Thoracic aorta (tissue), 2 donors: ENCODE results near the gene AP4S1. TPM values are rescaled to one million over a fixed set of nuclear protein-coding genes. Genes with fewer than 3 reads are reported as not detected.
A peak's percentile ranks its signal among the peaks of the same experiment; 100 is the strongest.

ENCODE experiments used
- ATAC-seq: fragments of 150-250 bp; one replicate; pipeline ENCODE4 v1.8.0; 2017; ENCODE audit warnings: low read depth; ENCODE audit not compliant: insufficient number of reproducible peaks, low FRiP score
- DNase-seq: peaks from one replicate; pipeline ENCODE4 v3.0.0-alpha.2; 2020; ENCODE audit warnings: low spot score
- H3K27ac ChIP-seq, 2 donors: fragments of 200-600 bp; sonication (generic); 1 replicate in 1 of 2; 2 replicates in 1 of 2; pipeline ENCODE4 v1.5.1; 2016; ENCODE audit warnings: mild to moderate bottlenecking in 2 of 2, moderate library complexity in 2 of 2
- H3K27me3 ChIP-seq: fragments of 200-600 bp; sonication (generic); replicated peaks from 2 replicates; pipeline ENCODE4 v1.6.0; 2016; ENCODE audit warnings: mild to moderate bottlenecking; ENCODE audit not compliant: insufficient read depth
- H3K36me3 ChIP-seq: fragments of 200-600 bp; sonication (generic); one replicate; pipeline ENCODE4 v1.5.1; 2016
- H3K4me1 ChIP-seq, 2 donors: fragments of 200-600 bp; sonication (generic); 1 replicate in 1 of 2; 2 replicates in 1 of 2; pipeline versions ENCODE4 v1.5.1 to v1.6.0; 2016; ENCODE audit warnings: low read depth in 2 of 2, mild to moderate bottlenecking in 1 of 2; ENCODE audit not compliant: control insufficient read depth in 1 of 2
- H3K4me3 ChIP-seq: fragments of 200-600 bp; sonication (generic); 2 replicates; pipeline ENCODE4 v1.5.1; 2016; ENCODE audit warnings: mild to moderate bottlenecking
- H3K9me3 ChIP-seq: fragments of 200-600 bp; sonication (generic); 2 replicates; pipeline ENCODE4 v1.5.1; 2016
- CTCF ChIP-seq: fragments of 200-600 bp; sonication (generic); IDR thresholded peaks from one replicate; pipeline ENCODE4 v1.5.1; 2019; ENCODE audit warnings: antibody characterized with exemption
- total RNA-seq, 2 donors: library from RNA; depleted of rRNA; stranded (reverse); fragments of >200 nt; gene quantifications; one replicate each; pipeline versions ENCODE4 v1.1.0 to v1.2.3, GENCODE V29; 2016

The AP4S1 gene
- total RNA-seq, 2 donors from 2014 or later: 6.0 to 14.9 TPM

GRCh38 chr14:30993071-30993470, 32.4 kb upstream of the AP4S1 start:
- no peak for TF ChIP-seq CTCF
- Histone ChIP-seq H3K27me3 (no peaks in the 10 kb centered on the region), H3K4me1 (peaks cover 15 to 26% of the 10 kb centered on the region in 2 donors), H3K27ac (no peak overlapping the region), H3K4me3 (no peak overlapping the region), H3K36me3 (peaks cover 3% of the 10 kb centered on the region), H3K9me3 (peaks cover 3% of the 10 kb centered on the region)
- ATAC-seq (no peak), DNase-seq (no peak)

GRCh38 chr14:30994681-30995620, 30.5 kb upstream of the AP4S1 start:
- no peak overlapping the region for H3K4me3 ChIP-seq
- ATAC-seq (no peak), DNase-seq (no peak)
- peaks cover 15 to 17% of the 10 kb centered on the region in 2 donors for H3K4me1 ChIP-seq
- peaks cover 3% of the 10 kb centered on the region for H3K36me3 ChIP-seq
- peak overlapping the region in 1 of 2 donors; percentile 11 for H3K27ac ChIP-seq
- no peak for TF ChIP-seq CTCF
- no peaks in the 10 kb centered on the region for H3K27me3 ChIP-seq
- H3K9me3 ChIP-seq: peaks cover 7% of the 10 kb centered on the region

- H3K4me3 ChIP-seq: no peak overlapping the region
- no peaks in the 10 kb centered on the region for H3K27me3 ChIP-seq
- TF ChIP-seq CTCF: no peak
- H3K9me3 ChIP-seq: peaks cover 7% of the 10 kb centered on the region
- DNase-seq (no peak), ATAC-seq (no peak)
- no peaks in the 10 kb centered on the region for H3K36me3 ChIP-seq
- peaks cover 13 to 20% of the 10 kb centered on the region in 2 donors for H3K4me1 ChIP-seq
- no peak overlapping the region for H3K27ac ChIP-seq
These were observed 29.8 kb upstream of the AP4S1 start for GRCh38 chr14:30995689-30996088.

DNA sequence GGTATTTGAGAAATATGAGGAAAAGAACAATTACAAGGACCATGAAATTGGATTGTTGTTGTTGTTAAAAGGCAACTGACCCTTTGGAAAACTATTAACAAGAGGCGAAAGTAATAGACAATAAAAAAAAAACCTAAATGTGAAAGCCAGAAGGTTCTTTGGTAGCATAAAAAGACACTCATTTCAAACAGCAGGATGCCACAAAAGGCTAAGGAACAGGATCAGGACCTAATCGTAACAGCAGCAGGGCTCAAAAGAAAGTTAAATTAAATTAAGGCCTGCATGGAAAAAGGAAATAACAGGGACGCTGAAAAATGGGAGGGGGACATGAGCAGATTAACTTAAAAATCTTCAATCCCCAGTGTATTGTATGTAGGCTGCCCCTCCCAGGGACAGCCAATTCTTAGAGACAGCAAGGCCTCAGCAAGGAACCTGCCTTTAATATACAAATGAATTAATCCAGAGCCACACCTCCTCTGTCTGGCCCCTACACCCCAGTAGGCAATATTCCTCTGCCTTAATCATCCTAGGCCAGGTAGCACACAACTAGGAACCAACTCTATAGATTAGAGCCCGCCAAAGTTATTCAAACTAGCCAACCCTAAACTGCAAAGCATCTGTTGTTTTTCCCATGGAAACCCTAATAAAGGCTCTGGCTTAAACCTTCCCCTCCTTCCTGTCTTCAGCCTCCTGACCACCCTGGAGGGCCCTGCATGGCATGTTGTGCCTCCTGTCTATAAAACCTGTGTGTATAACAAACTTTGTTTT, 28.4 kb upstream of the AP4S1 start:
- Histone ChIP-seq H3K9me3 (peaks cover 7% of the 10 kb centered on the region), H3K36me3 (no peaks in the 10 kb centered on the region), H3K4me1 (peaks cover 10 to 31% of the 10 kb centered on the region in 2 donors), H3K27ac (no peak overlapping the region), H3K27me3 (no peaks in the 10 kb centered on the region), H3K4me3 (no peak overlapping the region)
- no peak for ATAC-seq
- no peak for TF ChIP-seq CTCF
- no peak for DNase-seq

- peaks cover 7% of the 10 kb centered on the region for H3K9me3 ChIP-seq
- peaks cover 10 to 31% of the 10 kb centered on the region in 2 donors for H3K4me1 ChIP-seq
- no peak for ATAC-seq
These were observed 27.2 kb upstream of the AP4S1 start for GRCh38 chr14:30998100-30998706.

More at GRCh38 chr14:30998100-30998706, 27.2 kb upstream of the AP4S1 start:
- H3K36me3 ChIP-seq: no peaks in the 10 kb centered on the region
- TF ChIP-seq CTCF: no peak
- no peak overlapping the region for H3K4me3 ChIP-seq
- no peak overlapping the region for H3K27ac ChIP-seq
- no peak for DNase-seq
- H3K27me3 ChIP-seq: no peaks in the 10 kb centered on the region
